GM12892 (cell line): ENCODE measurements around the gene RELN.

Experiments used
- DNase-seq: peaks from one replicate; pipeline ENCODE4 v3.0.0; 2011; ENCODE audit not compliant: insufficient read length
- FAIRE-seq: peaks from 2 replicates; lab custom pipeline; 2011; peaks lifted over from hg19 to GRCh38; lab: Jason Lieb, UNC
- POLR2A ChIP-seq: IDR thresholded peaks from 2 replicates; pipeline ENCODE4 v1.6.1; 2011; ENCODE audit warnings: low read depth, low read length, control low read depth
- POLR2AphosphoS5 ChIP-seq: IDR thresholded peaks from 2 replicates; pipeline ENCODE4 v1.6.1; 2011; ENCODE audit warnings: low read depth, low read length, control low read depth
- TAF1 ChIP-seq: IDR thresholded peaks from 2 replicates; pipeline ENCODE4 v1.6.1; 2011; ENCODE audit warnings: low read depth, mild to moderate bottlenecking, control low read depth, low read length, borderline replicate concordance

The RELN gene

GRCh38 chr7:103571586-103571985, 417.9 kb downstream of the RELN start:
- no peak for FAIRE-seq
- no peak for TF ChIP-seq POLR2A
- TF ChIP-seq TAF1 = no peak

GRCh38 chr7:103569621-103570305, 419.7 kb downstream of the RELN start:
- no peak for DNase-seq
- no peak for FAIRE-seq
- no peak for TF ChIP-seq TAF1
- TF ChIP-seq POLR2AphosphoS5 = no peak
- TF ChIP-seq POLR2A = no peak

More at GRCh38 chr7:103571586-103571985, 417.9 kb downstream of the RELN start:
- no peak for DNase-seq

DNA sequence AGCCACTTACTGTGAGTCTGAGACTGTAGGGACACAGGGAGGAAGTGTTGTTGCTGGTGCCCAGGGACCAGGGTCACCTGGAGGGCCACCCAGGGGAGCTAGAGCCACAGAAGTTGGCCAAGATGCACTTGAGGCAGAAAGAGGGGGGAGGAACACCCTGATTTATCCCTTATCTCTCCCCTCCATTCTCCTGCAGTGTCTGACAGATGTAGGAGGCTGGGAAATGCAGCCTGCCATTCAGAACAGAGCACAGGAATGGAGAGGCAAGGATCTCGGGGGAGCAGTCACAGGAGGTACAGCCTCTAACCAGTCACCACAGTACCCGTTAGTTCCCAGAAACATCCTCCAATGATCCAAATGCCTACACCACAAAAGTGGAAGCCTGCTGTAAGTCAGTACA, 425.0 kb downstream of the RELN start:
- TF ChIP-seq POLR2AphosphoS5 = no peak
- TF ChIP-seq POLR2A = no peak
- TF ChIP-seq TAF1 = no peak
- DNase-seq = no peak
- no peak for FAIRE-seq

- no peak for TF ChIP-seq POLR2AphosphoS5
- no peak for TF ChIP-seq TAF1
- no peak for TF ChIP-seq POLR2A
- DNase-seq (no peak), FAIRE-seq (no peak)
These were observed 429.3 kb downstream of the RELN start for GRCh38 chr7:103560136-103560535.

- no peak for FAIRE-seq
- no peak for TF ChIP-seq TAF1
- DNase-seq = no peak
These were observed 438.4 kb downstream of the RELN start for GRCh38 chr7:103551016-103551415.

GRCh38 chr7:103549786-103550185, 439.7 kb downstream of the RELN start:
- FAIRE-seq (no peak), DNase-seq (no peak)
- TF ChIP-seq POLR2AphosphoS5 = no peak
- no peak for TF ChIP-seq TAF1
- no peak for TF ChIP-seq POLR2A

GRCh38 chr7:103547451-103548284, 441.8 kb downstream of the RELN start:
- TF ChIP-seq POLR2AphosphoS5 = no peak
- TF ChIP-seq POLR2A = no peak
- no peak for TF ChIP-seq TAF1
- FAIRE-seq = no peak

DNA sequence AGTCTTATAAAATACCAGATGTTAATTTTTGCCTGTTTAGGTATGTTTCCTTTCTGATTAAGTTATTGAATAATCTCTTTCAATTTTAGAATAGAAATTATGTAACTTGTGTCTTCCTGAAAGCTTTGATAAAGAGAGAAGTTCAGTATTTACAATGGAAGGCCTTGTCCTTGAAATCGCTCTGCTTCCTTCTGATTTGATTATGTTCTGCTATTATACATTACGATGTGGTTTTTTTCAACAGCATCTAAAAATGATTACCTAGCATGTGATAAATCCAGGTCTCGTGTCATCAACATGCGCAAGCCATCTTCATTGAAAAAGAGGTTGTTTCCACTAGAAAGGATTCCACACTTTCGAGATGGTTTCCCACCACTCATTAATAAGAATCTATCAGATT, 447.0 kb downstream of the RELN start:
- DNase-seq (no peak), FAIRE-seq (no peak)
- no peak for TF ChIP-seq POLR2AphosphoS5
- no peak for TF ChIP-seq TAF1
- no peak for TF ChIP-seq POLR2A

More at GRCh38 chr7:103547451-103548284, 441.8 kb downstream of the RELN start:
- DNase-seq = no peak

DNA sequence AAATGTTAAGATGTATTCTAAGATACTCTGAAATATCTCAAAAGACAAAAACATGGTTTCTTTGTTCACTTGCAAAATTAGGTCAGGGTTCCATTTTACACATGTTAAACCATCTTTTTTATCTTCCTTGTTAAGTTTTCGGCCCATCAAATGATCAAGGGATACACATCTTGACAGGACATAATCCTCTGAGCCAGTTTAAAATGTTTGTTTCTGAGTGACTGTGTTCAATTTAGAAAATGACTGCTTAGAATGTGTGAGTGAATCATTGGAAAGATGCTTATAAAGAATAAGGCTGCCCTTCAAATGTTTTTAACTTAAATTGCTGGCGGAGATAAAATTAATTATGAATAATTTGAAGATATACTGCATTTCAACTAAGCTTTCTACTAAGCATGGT, 447.5 kb downstream of the RELN start:
- FAIRE-seq (no peak), DNase-seq (no peak)
- TF ChIP-seq POLR2AphosphoS5 (no peak), POLR2A (no peak), TAF1 (no peak)

DNA sequence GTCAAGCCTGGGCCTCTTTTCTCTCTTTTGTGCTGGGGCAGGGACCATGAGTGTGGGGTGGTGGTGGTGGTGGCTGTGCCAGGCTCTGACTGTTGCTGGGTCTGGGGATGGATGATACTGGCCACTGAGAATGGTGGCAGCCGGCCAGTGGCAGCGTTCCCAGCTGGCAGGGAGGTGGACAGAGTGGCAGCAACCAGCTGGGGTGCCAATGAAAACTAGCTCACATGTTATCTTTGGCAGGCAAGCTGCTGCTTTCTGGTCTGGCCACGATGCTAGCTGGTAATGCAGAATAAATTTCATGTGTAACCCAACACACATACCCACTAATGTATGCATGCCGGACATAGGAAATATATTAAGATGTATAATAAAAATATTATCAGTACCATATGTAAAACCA, 448.4 kb downstream of the RELN start:
- DNase-seq (no peak), FAIRE-seq (no peak)
- no peak for TF ChIP-seq TAF1
- TF ChIP-seq POLR2A = no peak

DNA sequence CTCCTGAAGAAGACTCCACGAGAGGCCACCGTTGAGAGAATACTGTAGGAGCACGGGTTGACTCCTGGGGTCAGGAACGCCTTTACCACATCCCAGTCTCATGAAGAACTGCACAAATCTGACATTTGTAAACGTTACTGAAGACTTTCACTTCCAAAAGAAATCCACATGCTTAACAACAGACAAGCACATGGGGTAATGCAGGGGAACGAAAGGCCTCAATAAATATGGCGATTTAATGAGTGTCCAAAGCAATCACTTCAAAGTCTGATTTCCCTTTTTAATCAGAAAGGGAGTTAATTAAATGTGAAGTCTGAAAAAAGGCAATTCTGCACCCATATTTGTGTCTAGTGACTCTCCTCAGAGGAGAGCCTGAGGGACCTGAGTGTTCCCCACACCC, 449.1 kb downstream of the RELN start:
- DNase-seq = no peak
- no peak for FAIRE-seq

GRCh38 chr7:103539875-103540274, 449.6 kb downstream of the RELN start:
- no peak for TF ChIP-seq POLR2AphosphoS5
- FAIRE-seq (no peak), DNase-seq (no peak)

More for the DNA sequence above, 449.1 kb downstream of the RELN start:
- TF ChIP-seq POLR2AphosphoS5 (no peak), POLR2A (no peak), TAF1 (no peak)
